Measurements from ENCODE around the gene PIEZO2. TPM values are rescaled to one million over a fixed set of nuclear protein-coding genes. Genes with fewer than 3 reads are reported as not detected.

Gene PIEZO2
- total and polyA plus RNA-seq, 12 donors = 0.07 to 1.4 (median 0.25) TPM; not detected in 1

DNA sequence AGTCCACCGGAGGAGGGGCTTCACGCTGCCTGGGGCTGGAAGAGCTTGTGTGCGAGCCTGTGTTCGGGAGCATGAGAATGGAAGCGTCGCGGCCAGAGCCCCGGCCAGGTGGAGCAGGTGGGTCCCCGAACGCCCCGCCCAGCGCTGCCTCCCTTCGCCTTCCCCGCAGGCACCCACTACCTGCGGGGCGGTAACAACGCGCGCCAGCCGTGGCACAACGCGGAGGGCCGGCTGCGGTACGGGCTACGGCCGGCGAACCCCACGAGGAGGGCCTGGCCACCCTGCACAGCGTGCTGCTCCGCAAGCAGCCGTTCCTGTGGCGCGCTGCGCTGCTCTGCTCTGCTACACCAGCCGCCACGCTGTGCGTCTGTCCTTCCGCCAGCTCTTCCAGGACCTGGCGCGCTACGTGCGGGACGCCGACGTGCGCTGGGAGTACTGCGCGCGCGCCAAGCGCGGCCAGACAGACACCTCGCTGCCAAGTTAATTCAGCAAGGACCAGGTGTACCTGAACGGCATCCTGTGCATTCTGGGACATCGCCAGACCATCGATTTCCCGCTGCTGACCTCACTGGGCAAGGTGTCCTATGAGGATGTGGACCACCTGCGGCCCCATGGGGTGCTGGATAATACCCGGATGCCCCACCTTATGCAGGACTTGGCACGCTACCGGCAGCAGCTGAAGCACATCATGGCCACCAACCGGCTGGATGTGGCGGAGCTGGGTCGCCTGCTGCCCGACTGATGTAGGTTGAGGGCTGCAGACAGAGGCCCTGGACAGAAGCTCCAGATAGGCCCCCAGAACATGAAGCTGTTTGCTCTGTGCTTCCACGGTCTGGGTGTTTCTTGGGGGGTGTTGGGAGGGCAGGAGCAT is 422.9 kb downstream of the PIEZO2 start:
- H3K4me3 ChIP-seq = peak overlapping the region in 5 of 10 donors; percentile 17 to 37 (median 23)

GRCh38 chr18:10724666-10725065 is 424.7 kb downstream of the PIEZO2 start:
- Histone ChIP-seq H3K4me3 (no peak overlapping the region), H3K9me3 (no peaks in the 10 kb centered on the region), H3K36me3 (no peaks in the 10 kb centered on the region), H3K27ac (no peak overlapping the region), H3K4me1 (no peaks in the 10 kb centered on the region), H3K27me3 (peaks cover 0 to 11% (median 0%) of the 10 kb centered on the region in 7 donors)
- DNase-seq = no peak
- intact Hi-C loops (cut with DNase I) = no loop called here
- WGBS, 2 donors = 95 to 97% methylated on average over 18 of the region's 18 CpGs
- TF ChIP-seq CTCF (IDR thresholded peaks at IDR 0.05) = no peak
- ATAC-seq = no peak

More for the DNA sequence above, 422.9 kb downstream of the PIEZO2 start:
- Histone ChIP-seq H3K27me3 (peaks cover 0 to 8% (median 0%) of the 10 kb centered on the region in 7 donors), H3K4me1 (no peaks in the 10 kb centered on the region), H3K27ac (no peak overlapping the region), H3K9me3 (no peaks in the 10 kb centered on the region), H3K36me3 (no peaks in the 10 kb centered on the region)
- DNase-seq (peak in 1 of 2 donors; percentile 23), ATAC-seq (peak; percentile 20 to 81 (median 52))
- no peak for TF ChIP-seq CTCF (IDR thresholded peaks at IDR 0.05)
- intact Hi-C loops (cut with DNase I) = no loop called here
- WGBS, 2 donors = 42 to 49% methylated on average over 67 of the region's 67 CpGs

DNA sequence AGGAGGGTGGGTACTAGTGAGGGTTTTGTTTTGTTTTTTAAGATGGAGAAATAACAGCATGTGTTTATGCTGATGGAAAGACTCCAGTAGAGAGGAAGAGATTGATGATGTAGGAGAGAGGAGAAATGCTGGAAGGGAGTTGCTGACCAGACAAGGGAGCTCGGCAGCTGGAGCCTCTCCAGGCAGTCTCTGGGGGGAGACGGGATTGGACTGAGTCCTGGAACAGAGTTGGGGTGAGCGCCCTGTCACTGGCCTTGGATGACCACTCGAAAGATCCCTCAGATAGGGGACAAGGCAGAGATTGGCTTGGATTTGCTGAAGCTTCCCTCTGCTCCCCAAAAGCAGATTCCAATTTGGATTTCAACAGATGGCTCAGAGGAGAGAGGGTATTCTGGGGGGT is 425.9 kb downstream of the PIEZO2 start:
- ATAC-seq (no peak), DNase-seq (no peak)
- Histone ChIP-seq H3K4me1 (no peaks in the 10 kb centered on the region), H3K9me3 (no peaks in the 10 kb centered on the region), H3K36me3 (no peaks in the 10 kb centered on the region), H3K27ac (no peak overlapping the region), H3K4me3 (no peak overlapping the region), H3K27me3 (peaks cover 0 to 11% (median 0%) of the 10 kb centered on the region in 7 donors)
- 64 to 82% methylated on average over 4 of the region's 4 CpGs for WGBS, 2 donors
- TF ChIP-seq CTCF (IDR thresholded peaks at IDR 0.05) = no peak
- intact Hi-C loops (cut with DNase I) = no loop called here

DNA sequence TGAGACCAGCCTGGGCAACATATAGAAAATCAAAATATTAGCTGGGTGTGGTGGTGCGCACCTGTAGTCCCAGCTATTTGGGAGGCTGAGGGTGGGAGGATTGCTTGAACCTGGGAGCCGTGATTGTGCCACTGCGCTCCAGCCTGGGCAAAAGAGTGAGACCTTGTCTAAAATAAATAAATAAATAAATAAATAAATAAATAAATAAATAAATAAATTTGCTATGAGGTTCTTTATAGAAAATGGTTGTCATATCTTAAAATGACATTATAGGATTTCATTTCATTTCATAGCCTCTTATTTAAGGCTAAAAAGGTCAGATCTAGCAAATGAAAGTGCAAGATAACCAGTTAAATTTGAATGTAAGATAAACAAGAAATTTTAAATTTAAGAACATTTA is 430.6 kb downstream of the PIEZO2 start:
- Histone ChIP-seq H3K27ac (no peak overlapping the region), H3K4me3 (no peak overlapping the region), H3K27me3 (peaks cover 0 to 11% (median 0%) of the 10 kb centered on the region in 7 donors), H3K4me1 (no peaks in the 10 kb centered on the region), H3K36me3 (no peaks in the 10 kb centered on the region), H3K9me3 (no peaks in the 10 kb centered on the region)
- intact Hi-C loops (cut with DNase I) = loop anchor here in 2 of 10 donors (5.0 to 10.0 kb wide), 2 partner anchors 157 to 164 kb away; no protein-coding TSS in a partner anchor
- no peak for TF ChIP-seq CTCF (IDR thresholded peaks at IDR 0.05)
- DNase-seq = no peak
- 96 to 97% methylated on average over 3 of the region's 3 CpGs for WGBS, 2 donors
- ATAC-seq = no peak
